A673 (cell line): ENCODE measurements around the gene CCL14. TPM values are rescaled to one million over a fixed set of nuclear protein-coding genes. Genes with fewer than 3 reads are reported as not detected.

Experiments
- BruUV-seq: library from RNA; stranded (reverse); fragments of 400-500 nt; replicated peaks from 2 replicates; lab custom pipeline; 2021; lab: Mats Ljungman, UMichigan
- CTCF ChIA-PET: fragments of 300-600 bp; sonication (Branson Sonifier 250); formaldehyde crosslinking; loops from one replicate; lab custom pipeline; 2022; ENCODE audit warnings: antibody characterized with exemption; lab: Charles Lee
- POLR2A ChIA-PET: fragments of 300-600 bp; sonication (Branson Sonifier 250); formaldehyde crosslinking; loops from one replicate; lab custom pipeline; 2022; ENCODE audit warnings: antibody characterized with exemption; ENCODE audit not compliant: low non-redundant PET; lab: Charles Lee
- DNase-seq: peaks from one replicate; pipeline ENCODE4 v3.0.0-alpha.2; 2015; ENCODE audit warnings: low spot score
- H3K27ac ChIP-seq: fragments of 200-600 bp; sonication (generic); 2 replicates; pipeline ENCODE4 v1.5.1; 2016; ENCODE audit warnings: mixed run types, low read depth, mild to moderate bottlenecking, mixed read lengths, antibody characterized with exemption, low read length; ENCODE audit not compliant: poor library complexity, severe bottlenecking
- H3K27me3 ChIP-seq: fragments of 200-600 bp; sonication (generic); replicated peaks from 2 replicates; pipeline ENCODE4 v1.6.1; 2017; ENCODE audit warnings: mixed run types, low read depth, mild to moderate bottlenecking, mixed read lengths, antibody characterized with exemption, low read length; ENCODE audit not compliant: insufficient read depth, poor library complexity
- H3K36me3 ChIP-seq: fragments of 200-600 bp; sonication (generic); 2 replicates; pipeline ENCODE4 v1.6.1; 2016; ENCODE audit warnings: mixed run types, mild to moderate bottlenecking, mixed read lengths, antibody characterized with exemption, low read length; ENCODE audit not compliant: insufficient read depth, poor library complexity, severe bottlenecking
- H3K4me1 ChIP-seq: fragments of 200-600 bp; sonication (generic); 2 replicates; pipeline ENCODE4 v1.6.1; 2017; ENCODE audit warnings: mixed run types, mild to moderate bottlenecking, mixed read lengths, antibody characterized with exemption, low read length; ENCODE audit not compliant: insufficient read depth, poor library complexity, severe bottlenecking
- H3K4me3 ChIP-seq: fragments of 200-600 bp; sonication (generic); 2 replicates; pipeline ENCODE4 v1.5.1; 2016; ENCODE audit warnings: low read depth, mixed run types, mild to moderate bottlenecking, mixed read lengths, low read length; ENCODE audit not compliant: poor library complexity, severe bottlenecking
- H3K9me3 ChIP-seq: fragments of 200-600 bp; sonication (generic); 2 replicates; pipeline ENCODE4 v1.6.1; 2016; ENCODE audit warnings: mixed run types, low read depth, mild to moderate bottlenecking, mixed read lengths, antibody characterized with exemption, low read length; ENCODE audit not compliant: poor library complexity, severe bottlenecking
- CTCF ChIP-seq: fragments of 300-800, 200-600 bp; sonication (generic); conservative IDR thresholded peaks from 2 replicates; pipeline ENCODE4 v1.5.1; 2017; ENCODE audit warnings: low read depth, mild to moderate bottlenecking, antibody characterized with exemption, low read length, moderate library complexity, mixed read lengths
- EZH2 ChIP-seq: fragments of 200-600 bp; sonication (generic); IDR thresholded peaks from 2 replicates; pipeline ENCODE4 v1.6.1; 2017; ENCODE audit warnings: borderline replicate concordance, low read depth, mild to moderate bottlenecking, mixed read lengths, antibody characterized with exemption, low read length; ENCODE audit not compliant: poor library complexity, severe bottlenecking
- intact Hi-C: fragments of 100-400 bp; cut with micrococcal nuclease; formaldehyde crosslinking; loops from one replicate; pipeline ENCODE4 v1.10.0; 2022; ENCODE audit not compliant: unreplicated experiment
- total RNA-seq: library from RNA; stranded (reverse); gene quantifications from 2 replicates; pipeline ENCODE4 v1.2.3, GENCODE V29; 2021

Gene CCL14
- total RNA-seq, 1 experiment from 2014 or later, result not detected

GRCh38 chr17:35936063-35936462 lies 50.5 kb downstream of the CCL14 start:
- ChIA-PET POLR2A (no interaction called here), CTCF (no interaction called here)
- H3K4me3 ChIP-seq, result no peak overlapping the region
- intact Hi-C loops, result no loop called here
- no peaks in the 10 kb centered on the region for H3K36me3 ChIP-seq
- TF ChIP-seq CTCF, result no peak
- TF ChIP-seq EZH2, result no peak
- BruUV-seq, result no TSS peak
- no peak overlapping the region for H3K27ac ChIP-seq
- H3K9me3 ChIP-seq, result no peaks in the 10 kb centered on the region
- no peaks in the 10 kb centered on the region for H3K27me3 ChIP-seq
- H3K4me1 ChIP-seq, result no peaks in the 10 kb centered on the region
- no peak for DNase-seq

- no peaks in the 10 kb centered on the region for H3K27me3 ChIP-seq
- H3K9me3 ChIP-seq, result no peaks in the 10 kb centered on the region
- intact Hi-C loops, result no loop called here
- no peaks in the 10 kb centered on the region for H3K36me3 ChIP-seq
- ChIA-PET CTCF (interaction anchor here (0.7 kb wide), 1 partner anchor 13 kb away, joined by 3 read pairs; no protein-coding TSS in a partner anchor), POLR2A (no interaction called here)
- no TSS peak for BruUV-seq
- H3K4me1 ChIP-seq, result no peaks in the 10 kb centered on the region
- no peak for TF ChIP-seq CTCF
- TF ChIP-seq EZH2, result no peak
- H3K27ac ChIP-seq, result no peak overlapping the region
- no peak for DNase-seq
- no peak overlapping the region for H3K4me3 ChIP-seq
Observed at GRCh38 chr17:35934760-35935159, 51.8 kb downstream of the CCL14 start.

Other genes with a start within 250 kb of the CCL14 start
- not detected in 2 replicates for gene GAS2L2, start 233.5 kb downstream of the CCL14 start, total RNA-seq
- gene C17orf50, start 225.8 kb downstream of the CCL14 start, total RNA-seq, result not detected in 2 replicates
- gene MMP28, start 191.1 kb downstream of the CCL14 start, total RNA-seq, result not detected in 2 replicates
- gene TAF15, start 177.2 kb downstream of the CCL14 start, total RNA-seq, result 108 TPM in 2 replicates
- gene HEATR9, start 117.8 kb downstream of the CCL14 start, total RNA-seq, result not detected in 2 replicates
- not detected in 2 replicates for gene CCL5, start 106.4 kb downstream of the CCL14 start, total RNA-seq
- gene RDM1, start 56.0 kb downstream of the CCL14 start, total RNA-seq, result 2.1 and 5.5 TPM in 2 replicates
- gene LYZL6, start 43.0 kb downstream of the CCL14 start, total RNA-seq, result not detected in 2 replicates
- not detected in 2 replicates for gene CCL16, start 5.2 kb downstream of the CCL14 start, total RNA-seq
- gene CCL15, start 14.8 kb upstream of the CCL14 start, total RNA-seq, result not detected in 2 replicates
- not detected in 2 replicates for gene CCL23, start 31.2 kb upstream of the CCL14 start, total RNA-seq
- not detected in 2 replicates for gene CCL18, start 77.5 kb upstream of the CCL14 start, total RNA-seq
- not detected in 2 replicates for gene CCL3, start 103.4 kb upstream of the CCL14 start, total RNA-seq
- not detected in 2 replicates for gene CCL4, start 117.1 kb upstream of the CCL14 start, total RNA-seq
- gene TBC1D3B, start 189.9 kb upstream of the CCL14 start, total RNA-seq, result 5.0 and 5.1 TPM in 2 replicates
- not detected in 2 replicates for gene CCL3L1, start 210.0 kb upstream of the CCL14 start, total RNA-seq
- gene CCL4L2, start 224.3 kb upstream of the CCL14 start, total RNA-seq, result not detected in 2 replicates